ENCODE results near the gene CARMIL1.

The CARMIL1 gene

DNA sequence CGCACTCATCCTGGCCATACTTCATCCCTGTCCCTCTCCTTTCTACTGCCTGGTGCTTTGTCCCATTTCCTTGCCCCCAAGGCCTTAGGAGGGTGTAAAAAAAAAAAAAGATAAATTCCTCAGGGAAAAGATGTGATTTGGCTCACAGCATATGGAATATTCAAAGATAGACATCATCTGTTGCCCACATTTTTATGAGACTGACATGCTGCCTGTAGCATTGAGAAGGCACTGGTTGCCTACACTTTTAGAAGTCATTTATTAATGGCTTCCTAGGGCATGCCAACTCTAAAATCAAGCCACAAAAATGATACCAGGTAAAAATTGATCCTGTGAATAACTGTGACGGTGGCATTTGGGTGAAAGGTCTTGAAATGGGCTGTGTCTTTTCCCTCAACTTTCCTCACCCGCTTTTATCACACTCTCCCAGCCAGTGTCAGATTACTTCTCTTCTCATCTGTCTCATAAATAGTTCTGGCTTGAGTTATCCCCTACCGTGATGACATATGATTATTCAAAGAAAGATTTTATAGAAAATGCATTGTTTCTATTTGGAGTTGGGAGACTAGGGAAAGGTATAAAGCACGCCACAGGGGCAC, 139.4 kb downstream of the CARMIL1 start:
- Histone ChIP-seq H3K4me3 (ENCODE audit: low read depth, low read length) (no peak overlapping the region), H2AFZ (no peak overlapping the region), H3K9me3 (ENCODE audit: control insufficient read depth, low read length) (no peaks in the 10 kb centered on the region), H3K4me1 (peaks cover 24% of the 10 kb centered on the region), H3K36me3 (ENCODE audit: control insufficient read depth, insufficient read depth, low read length) (no peaks in the 10 kb centered on the region), H3K27ac (no peak overlapping the region), H3K79me2 (no peaks in the 10 kb centered on the region), H3K9ac (no peak overlapping the region), H3K4me2 (ENCODE audit: low read length) (no peak overlapping the region), H3K27me3 (ENCODE audit: control insufficient read depth, insufficient read depth, low read length) (no peaks in the 10 kb centered on the region)
- TF ChIP-seq, protein P1, sequence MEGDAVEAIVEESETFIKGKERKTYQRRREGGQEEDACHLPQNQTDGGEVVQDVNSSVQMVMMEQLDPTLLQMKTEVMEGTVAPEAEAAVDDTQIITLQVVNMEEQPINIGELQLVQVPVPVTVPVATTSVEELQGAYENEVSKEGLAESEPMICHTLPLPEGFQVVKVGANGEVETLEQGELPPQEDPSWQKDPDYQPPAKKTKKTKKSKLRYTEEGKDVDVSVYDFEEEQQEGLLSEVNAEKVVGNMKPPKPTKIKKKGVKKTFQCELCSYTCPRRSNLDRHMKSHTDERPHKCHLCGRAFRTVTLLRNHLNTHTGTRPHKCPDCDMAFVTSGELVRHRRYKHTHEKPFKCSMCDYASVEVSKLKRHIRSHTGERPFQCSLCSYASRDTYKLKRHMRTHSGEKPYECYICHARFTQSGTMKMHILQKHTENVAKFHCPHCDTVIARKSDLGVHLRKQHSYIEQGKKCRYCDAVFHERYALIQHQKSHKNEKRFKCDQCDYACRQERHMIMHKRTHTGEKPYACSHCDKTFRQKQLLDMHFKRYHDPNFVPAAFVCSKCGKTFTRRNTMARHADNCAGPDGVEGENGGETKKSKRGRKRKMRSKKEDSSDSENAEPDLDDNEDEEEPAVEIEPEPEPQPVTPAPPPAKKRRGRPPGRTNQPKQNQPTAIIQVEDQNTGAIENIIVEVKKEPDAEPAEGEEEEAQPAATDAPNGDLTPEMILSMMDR (IDR thresholded peaks at IDR 0.05), result no peak

DNA sequence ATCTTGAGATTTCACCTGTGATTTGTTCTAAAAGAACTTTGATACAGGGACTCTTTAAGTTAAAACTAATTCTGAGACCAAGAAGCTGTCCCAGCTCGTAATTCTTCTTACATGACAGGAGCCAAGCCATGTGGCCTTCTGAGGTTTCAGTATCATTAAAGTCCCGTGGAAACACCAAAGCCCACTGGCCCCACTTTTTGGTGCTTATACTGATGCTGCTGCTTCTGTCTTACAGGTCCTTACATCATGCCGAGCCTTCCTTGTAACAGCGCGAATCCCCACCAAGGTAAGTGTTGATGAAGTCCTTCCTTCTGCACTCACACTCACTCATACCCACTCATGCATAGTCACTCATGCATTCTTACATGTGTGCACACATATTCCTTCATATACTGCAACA, 140.7 kb downstream of the CARMIL1 start:
- TF ChIP-seq, protein P1 (IDR thresholded peaks at IDR 0.05), result no peak
- H3K36me3 ChIP-seq (ENCODE audit: control insufficient read depth, insufficient read depth, low read length), result no peaks in the 10 kb centered on the region
- H3K9ac ChIP-seq, result no peak overlapping the region
- no peaks in the 10 kb centered on the region for H3K79me2 ChIP-seq
- H3K4me2 ChIP-seq (ENCODE audit: low read length), result no peak overlapping the region
- no peak overlapping the region for H3K4me3 ChIP-seq (ENCODE audit: low read depth, low read length)
- H3K4me1 ChIP-seq, result peaks cover 24% of the 10 kb centered on the region
- no peaks in the 10 kb centered on the region for H3K27me3 ChIP-seq (ENCODE audit: control insufficient read depth, insufficient read depth, low read length)
- no peaks in the 10 kb centered on the region for H3K9me3 ChIP-seq (ENCODE audit: control insufficient read depth, low read length)
- H2AFZ ChIP-seq, result no peak overlapping the region
- no peak overlapping the region for H3K27ac ChIP-seq

DNA sequence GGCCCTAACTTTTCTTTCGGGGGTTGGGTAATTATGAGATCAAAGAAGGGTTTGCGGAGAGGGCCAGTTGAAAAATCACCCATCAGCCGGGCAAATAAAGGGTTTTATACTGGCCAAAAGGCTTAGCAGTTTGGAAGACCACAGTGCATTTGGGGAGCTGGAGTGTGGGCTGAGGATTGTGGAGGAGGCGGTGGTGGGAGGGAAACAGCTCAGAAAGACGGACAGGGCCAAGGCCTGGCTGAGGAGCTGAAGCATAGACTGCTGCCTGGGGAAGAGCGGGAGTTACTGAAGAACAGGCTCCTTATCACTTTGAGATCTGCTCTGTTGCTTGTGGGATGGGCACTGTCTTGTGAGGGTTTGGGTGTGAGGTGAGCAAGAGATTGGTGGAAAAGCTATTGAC, 144.2 kb downstream of the CARMIL1 start:
- Histone ChIP-seq H3K36me3 (ENCODE audit: control insufficient read depth, insufficient read depth, low read length) (no peaks in the 10 kb centered on the region), H3K4me1 (peaks cover 11% of the 10 kb centered on the region), H3K79me2 (no peaks in the 10 kb centered on the region), H3K4me2 (ENCODE audit: low read length) (no peak overlapping the region), H3K9ac (no peak overlapping the region), H3K9me3 (ENCODE audit: control insufficient read depth, low read length) (no peaks in the 10 kb centered on the region), H3K27ac (no peak overlapping the region), H3K4me3 (ENCODE audit: low read depth, low read length) (no peak overlapping the region), H2AFZ (no peak overlapping the region), H3K27me3 (ENCODE audit: control insufficient read depth, insufficient read depth, low read length) (no peaks in the 10 kb centered on the region)
- TF ChIP-seq, protein P1 (IDR thresholded peaks at IDR 0.05), result no peak

DNA sequence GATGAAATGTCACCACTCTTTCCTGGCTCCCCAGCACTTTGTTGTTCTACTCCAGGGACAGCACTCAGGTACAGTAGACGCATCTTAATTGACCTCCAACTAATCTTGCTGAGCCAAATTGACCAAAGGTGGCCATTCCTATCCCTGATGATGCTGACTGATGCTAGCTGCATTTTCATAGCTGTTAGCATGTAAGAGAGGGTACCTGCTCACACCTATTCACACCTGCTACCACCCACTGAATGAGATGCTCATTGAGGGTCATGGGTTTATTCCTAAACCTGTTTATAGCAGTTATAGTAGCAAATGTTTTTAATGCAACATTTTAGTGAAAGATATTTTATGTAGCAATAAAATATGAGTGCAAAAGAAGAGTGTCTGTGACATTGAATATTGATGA, 145.1 kb downstream of the CARMIL1 start:
- peaks cover 5% of the 10 kb centered on the region for H3K4me1 ChIP-seq
- H3K27ac ChIP-seq, result no peak overlapping the region
- H3K4me2 ChIP-seq (ENCODE audit: low read length), result no peak overlapping the region
- H3K27me3 ChIP-seq (ENCODE audit: control insufficient read depth, insufficient read depth, low read length), result no peaks in the 10 kb centered on the region
- H3K9ac ChIP-seq, result no peak overlapping the region
- TF ChIP-seq, protein P1 (IDR thresholded peaks at IDR 0.05), result no peak
- H3K9me3 ChIP-seq (ENCODE audit: control insufficient read depth, low read length), result no peaks in the 10 kb centered on the region
- H3K4me3 ChIP-seq (ENCODE audit: low read depth, low read length), result no peak overlapping the region
- no peaks in the 10 kb centered on the region for H3K36me3 ChIP-seq (ENCODE audit: control insufficient read depth, insufficient read depth, low read length)
- H2AFZ ChIP-seq, result no peak overlapping the region
- H3K79me2 ChIP-seq, result no peaks in the 10 kb centered on the region

DNA sequence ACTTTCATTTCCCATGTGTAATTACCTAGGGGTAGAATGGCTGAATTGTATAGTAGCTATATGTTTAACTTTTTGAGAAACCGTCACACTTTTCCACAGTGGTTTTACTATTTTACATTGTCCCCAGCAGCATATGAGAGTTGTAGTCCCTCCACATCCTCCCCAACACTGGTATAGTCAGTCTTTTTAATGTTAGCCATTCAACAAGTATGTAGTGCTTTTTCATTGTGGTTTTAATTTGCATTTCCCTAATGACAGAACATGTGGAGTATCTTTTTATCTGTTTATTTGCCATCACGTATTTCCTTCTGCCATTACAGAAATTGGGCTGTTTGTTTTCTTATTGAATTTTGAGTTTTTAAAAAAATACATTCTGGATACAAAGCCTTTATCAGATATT, 148.4 kb downstream of the CARMIL1 start:
- no peaks in the 10 kb centered on the region for H3K9me3 ChIP-seq (ENCODE audit: control insufficient read depth, low read length)
- H3K36me3 ChIP-seq (ENCODE audit: control insufficient read depth, insufficient read depth, low read length), result no peaks in the 10 kb centered on the region
- no peaks in the 10 kb centered on the region for H3K79me2 ChIP-seq
- no peak overlapping the region for H3K27ac ChIP-seq
- no peak overlapping the region for H3K4me3 ChIP-seq (ENCODE audit: low read depth, low read length)
- no peak overlapping the region for H3K4me2 ChIP-seq (ENCODE audit: low read length)
- TF ChIP-seq, protein P1 (IDR thresholded peaks at IDR 0.05), result no peak
- no peak overlapping the region for H2AFZ ChIP-seq
- H3K4me1 ChIP-seq, result peaks cover 3% of the 10 kb centered on the region
- no peak overlapping the region for H3K9ac ChIP-seq
- no peaks in the 10 kb centered on the region for H3K27me3 ChIP-seq (ENCODE audit: control insufficient read depth, insufficient read depth, low read length)
